Esophagus squamous epithelium (tissue), 5 donors: Measurements from ENCODE around the gene CLIC1. TPM values are rescaled to one million over a fixed set of nuclear protein-coding genes. Genes with fewer than 3 reads are reported as not detected.

Source experiments
- DNase-seq: peaks from one replicate; lab custom pipeline; 2025; lab: John Stamatoyannopoulos, UW
- H3K27ac ChIP-seq, 4 donors: fragments of 200-600 bp; sonication (generic); one replicate each; pipeline ENCODE4 v1.5.1; 2016 to 2019; ENCODE audit warnings: mild to moderate bottlenecking in 1 of 4
- H3K27me3 ChIP-seq, 4 donors: fragments of 200-600 bp; sonication (generic); 1 replicate in 3 of 4; 2 replicates in 1 of 4; pipeline versions ENCODE4 v1.5.1 to v1.6.0; 2017 to 2021; ENCODE audit warnings: antibody characterized with exemption in 1 of 4
- H3K36me3 ChIP-seq, 3 donors: fragments of 200-600 bp; sonication (generic); one replicate each; pipeline ENCODE4 v1.5.1; 2016 to 2019
- H3K4me1 ChIP-seq, 3 donors: fragments of 200-600 bp; sonication (generic); one replicate each; pipeline ENCODE4 v1.5.1; 2017 to 2019
- H3K4me3 ChIP-seq, 4 donors: fragments of 200-600 bp; sonication (generic); 1 replicate in 3 of 4; 2 replicates in 1 of 4; pipeline ENCODE4 v1.5.1; 2016 to 2019; ENCODE audit warnings: mild to moderate bottlenecking in 2 of 4, moderate library complexity in 1 of 4
- H3K9me3 ChIP-seq, 3 donors: fragments of 200-600 bp; sonication (generic); one replicate each; pipeline ENCODE4 v1.5.1; 2016 to 2019
- POLR2A ChIP-seq, 4 donors: fragments of 450-650 bp; IDR thresholded peaks; one replicate each; pipeline ENCODE4 v1.6.1; 2017; ENCODE audit warnings: antibody characterized with exemption in 4 of 4, mild to moderate bottlenecking in 4 of 4, moderate library complexity in 3 of 4
- WGBS, 2 donors: methylation state at CpG; one replicate each; pipeline ENCODE4 v1.1.5; 2018; 5-methylcytosine and 5-hydroxymethylcytosine counted together
- intact Hi-C: fragments of 100-400 bp; cut with DNase I; formaldehyde crosslinking; loops from one replicate; pipeline ENCODE4 v1.15.0; 2022
- total RNA-seq, 4 donors: library from RNA; depleted of rRNA; stranded (reverse); fragments of >200 nt; gene quantifications; one replicate each; pipeline ENCODE4 v1.1.0, GENCODE V29; 2016
- TF ChIP-seq, protein P1 (sequence below), 6 experiments: fragments of 450-650 bp in 4 of 6; fragments of 200-600 bp in 2 of 6; sonication (generic) in 2 of 6; IDR thresholded peaks; one replicate each; pipeline ENCODE4 v1.5.1; 2016 to 2019; ENCODE audit warnings: antibody characterized with exemption in 6 of 6, mild to moderate bottlenecking in 4 of 6, moderate library complexity in 4 of 6
- donor health status: DM: yes; HTN: yes; CAD: no.

Gene CLIC1
- total RNA-seq, 4 donors from 2014 or later = 289 to 440 (median 365) TPM

GRCh38 chr6:31692886-31693285 lies 43.4 kb downstream of the CLIC1 start:
- Histone ChIP-seq H3K4me3 (no peak overlapping the region), H3K27ac (no peak overlapping the region), H3K4me1 (peaks cover 0 to 4% (median 0%) of the 10 kb centered on the region in 3 donors), H3K9me3 (no peaks in the 10 kb centered on the region), H3K36me3 (peaks cover 34 to 100% (median 68%) of the 10 kb centered on the region in 3 donors), H3K27me3 (no peaks in the 10 kb centered on the region)
- TF ChIP-seq POLR2A (IDR thresholded peaks at IDR 0.05) = no peak
- TF ChIP-seq, protein P1, sequence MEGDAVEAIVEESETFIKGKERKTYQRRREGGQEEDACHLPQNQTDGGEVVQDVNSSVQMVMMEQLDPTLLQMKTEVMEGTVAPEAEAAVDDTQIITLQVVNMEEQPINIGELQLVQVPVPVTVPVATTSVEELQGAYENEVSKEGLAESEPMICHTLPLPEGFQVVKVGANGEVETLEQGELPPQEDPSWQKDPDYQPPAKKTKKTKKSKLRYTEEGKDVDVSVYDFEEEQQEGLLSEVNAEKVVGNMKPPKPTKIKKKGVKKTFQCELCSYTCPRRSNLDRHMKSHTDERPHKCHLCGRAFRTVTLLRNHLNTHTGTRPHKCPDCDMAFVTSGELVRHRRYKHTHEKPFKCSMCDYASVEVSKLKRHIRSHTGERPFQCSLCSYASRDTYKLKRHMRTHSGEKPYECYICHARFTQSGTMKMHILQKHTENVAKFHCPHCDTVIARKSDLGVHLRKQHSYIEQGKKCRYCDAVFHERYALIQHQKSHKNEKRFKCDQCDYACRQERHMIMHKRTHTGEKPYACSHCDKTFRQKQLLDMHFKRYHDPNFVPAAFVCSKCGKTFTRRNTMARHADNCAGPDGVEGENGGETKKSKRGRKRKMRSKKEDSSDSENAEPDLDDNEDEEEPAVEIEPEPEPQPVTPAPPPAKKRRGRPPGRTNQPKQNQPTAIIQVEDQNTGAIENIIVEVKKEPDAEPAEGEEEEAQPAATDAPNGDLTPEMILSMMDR (IDR thresholded peaks at IDR 0.05) = no peak
- WGBS, 2 donors = 86 to 88% methylated on average over 2 to 9 of the region's 9 CpGs
- DNase-seq = no peak
- intact Hi-C loops = no loop called here

- no peak overlapping the region for H3K4me3 ChIP-seq
- 69 to 75% methylated on average over 2 to 3 of the region's 4 CpGs for WGBS, 2 donors
- H3K27ac ChIP-seq = no peak overlapping the region
- H3K4me1 ChIP-seq = no peaks in the 10 kb centered on the region
- peaks cover 35 to 100% (median 73%) of the 10 kb centered on the region in 3 donors for H3K36me3 ChIP-seq
- no peaks in the 10 kb centered on the region for H3K27me3 ChIP-seq
- no peak for TF ChIP-seq POLR2A (IDR thresholded peaks at IDR 0.05)
- TF ChIP-seq, protein P1 (IDR thresholded peaks at IDR 0.05) = no peak
- no peaks in the 10 kb centered on the region for H3K9me3 ChIP-seq
- DNase-seq = no peak
- intact Hi-C loops = no loop called here
These were observed 44.0 kb downstream of the CLIC1 start for GRCh38 chr6:31692353-31692752.

DNA sequence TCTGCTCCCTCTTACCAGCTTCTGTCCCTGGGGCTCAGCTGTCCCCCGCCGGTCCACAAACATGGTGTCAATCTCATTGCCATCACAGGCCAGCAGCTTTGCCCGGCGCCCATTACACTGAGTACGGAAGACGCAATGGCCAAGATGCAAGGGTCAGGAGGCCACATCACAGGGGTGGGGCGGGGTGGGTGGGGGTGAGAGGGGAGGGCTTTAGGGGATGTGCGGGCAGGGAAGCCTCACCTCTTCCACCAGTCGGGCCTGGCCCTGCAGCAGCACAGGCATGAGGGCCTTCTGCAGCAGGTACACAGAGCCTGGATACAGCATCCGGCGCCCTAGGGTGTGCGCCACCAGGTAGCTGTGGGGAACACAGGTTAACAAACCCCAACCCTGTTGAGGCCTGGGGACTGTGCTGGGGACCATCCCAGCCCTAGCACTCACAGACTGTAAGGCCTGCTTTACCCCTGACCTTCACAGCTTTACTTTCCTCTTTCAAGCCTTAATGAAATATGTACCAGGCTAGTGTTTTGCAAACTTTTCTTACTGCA lies 44.7 kb downstream of the CLIC1 start:
- no peak overlapping the region for H3K27ac ChIP-seq
- intact Hi-C loops = no loop called here
- DNase-seq = no peak
- H3K36me3 ChIP-seq = peaks cover 35 to 100% (median 74%) of the 10 kb centered on the region in 3 donors
- 94 to 100% methylated on average over 1 to 3 of the region's 12 CpGs for WGBS, 2 donors
- H3K27me3 ChIP-seq = no peaks in the 10 kb centered on the region
- no peaks in the 10 kb centered on the region for H3K9me3 ChIP-seq
- no peak overlapping the region for H3K4me3 ChIP-seq
- H3K4me1 ChIP-seq = no peaks in the 10 kb centered on the region
- TF ChIP-seq POLR2A (IDR thresholded peaks at IDR 0.05) = no peak
- TF ChIP-seq, protein P1 (IDR thresholded peaks at IDR 0.05) = no peak

- TF ChIP-seq POLR2A (IDR thresholded peaks at IDR 0.05) = no peak
- TF ChIP-seq, protein P1 (IDR thresholded peaks at IDR 0.05) = no peak
These were observed 45.3 kb downstream of the CLIC1 start for GRCh38 chr6:31691078-31691463.

DNA sequence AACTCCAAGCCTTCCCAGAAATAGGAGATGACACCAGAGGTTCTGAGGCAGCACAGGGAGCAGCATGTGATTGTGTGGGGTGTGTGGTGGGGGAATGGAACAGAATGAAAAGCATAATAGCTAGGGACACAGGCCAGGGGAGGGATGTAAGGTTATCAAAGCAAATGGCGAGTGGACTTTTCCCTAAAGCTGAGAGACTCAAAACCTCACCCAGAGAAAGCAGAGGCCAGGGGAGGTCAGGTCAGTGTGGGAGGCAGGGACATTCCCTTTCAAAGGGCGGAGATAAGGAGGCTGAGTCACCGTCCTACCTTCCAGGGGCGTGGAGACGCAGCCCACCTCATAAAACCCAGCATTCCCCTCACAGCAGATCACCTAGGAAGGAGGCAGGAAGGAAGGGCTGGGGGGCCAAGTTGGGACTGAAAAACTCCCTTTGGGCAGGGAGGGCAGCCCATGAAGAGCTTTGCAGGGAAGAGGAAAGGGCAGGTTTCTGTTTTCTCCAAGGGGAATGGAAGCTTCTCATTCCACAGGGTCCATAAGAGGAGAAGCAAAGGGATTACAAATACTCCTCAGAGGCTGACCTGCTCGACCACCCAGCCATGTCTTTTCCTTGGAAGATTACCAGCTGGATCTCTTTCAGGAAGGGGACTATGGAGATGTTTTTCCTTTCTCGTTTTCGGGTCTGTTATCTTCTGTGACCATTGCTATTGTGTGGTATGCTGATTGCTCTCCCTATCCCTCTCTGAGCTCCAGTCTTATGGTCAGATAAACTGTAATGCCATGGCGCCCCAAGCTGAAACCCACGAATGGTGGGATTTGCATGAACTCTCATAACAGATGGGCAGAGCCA lies 45.9 kb downstream of the CLIC1 start:
- no peaks in the 10 kb centered on the region for H3K9me3 ChIP-seq
- no peak overlapping the region for H3K4me3 ChIP-seq
- no peaks in the 10 kb centered on the region for H3K4me1 ChIP-seq
- 60 to 64% methylated on average over 10 of the region's 10 CpGs for WGBS, 2 donors
- DNase-seq = no peak
- no peak overlapping the region for H3K27ac ChIP-seq
- peaks cover 35 to 100% (median 68%) of the 10 kb centered on the region in 3 donors for H3K36me3 ChIP-seq
- no peak for TF ChIP-seq POLR2A (IDR thresholded peaks at IDR 0.05)
- TF ChIP-seq, protein P1 (IDR thresholded peaks at IDR 0.05) = no peak
- intact Hi-C loops = no loop called here
- no peaks in the 10 kb centered on the region for H3K27me3 ChIP-seq

More at GRCh38 chr6:31691078-31691463, 45.3 kb downstream of the CLIC1 start:
- Histone ChIP-seq H3K27me3 (no peaks in the 10 kb centered on the region), H3K9me3 (no peaks in the 10 kb centered on the region), H3K4me3 (no peak overlapping the region), H3K27ac (no peak overlapping the region), H3K36me3 (peaks cover 35 to 100% (median 69%) of the 10 kb centered on the region in 3 donors), H3K4me1 (no peaks in the 10 kb centered on the region)
- 88 to 93% methylated on average over 6 of the region's 6 CpGs for WGBS, 2 donors
- intact Hi-C loops = no loop called here
- no peak for DNase-seq
